HUES48 (cell line): ENCODE measurements around the gene HSPA9.

ENCODE experiments used
- H3K27ac ChIP-seq: one replicate; pipeline ENCODE4 v1.7.0; 2013; ENCODE audit warnings: low read depth, low read length, inconsistent platforms
- H3K27me3 ChIP-seq: 2 replicates; pipeline ENCODE4 v1.6.1; 2013; ENCODE audit warnings: mild to moderate bottlenecking, low read length; ENCODE audit not compliant: control insufficient read depth, insufficient read depth
- H3K36me3 ChIP-seq: 2 replicates; pipeline ENCODE4 v1.6.1; 2013; ENCODE audit warnings: low read length; ENCODE audit not compliant: control insufficient read depth, insufficient read depth
- H3K4me1 ChIP-seq: 2 replicates; pipeline ENCODE4 v1.6.1; 2013; ENCODE audit warnings: mild to moderate bottlenecking, low read length; ENCODE audit not compliant: control insufficient read depth, insufficient read depth
- H3K4me3 ChIP-seq: 2 replicates; pipeline ENCODE4 v1.5.1; 2013; ENCODE audit warnings: mild to moderate bottlenecking, low read depth, low read length
- H3K9ac ChIP-seq: 2 replicates; pipeline ENCODE4 v1.6.1; 2013; ENCODE audit warnings: mild to moderate bottlenecking, low read depth, low read length, moderate library complexity
- H3K9me3 ChIP-seq: 2 replicates; pipeline ENCODE4 v1.6.1; 2013; ENCODE audit warnings: low read length; ENCODE audit not compliant: control insufficient read depth, insufficient read depth

HSPA9 gene

DNA sequence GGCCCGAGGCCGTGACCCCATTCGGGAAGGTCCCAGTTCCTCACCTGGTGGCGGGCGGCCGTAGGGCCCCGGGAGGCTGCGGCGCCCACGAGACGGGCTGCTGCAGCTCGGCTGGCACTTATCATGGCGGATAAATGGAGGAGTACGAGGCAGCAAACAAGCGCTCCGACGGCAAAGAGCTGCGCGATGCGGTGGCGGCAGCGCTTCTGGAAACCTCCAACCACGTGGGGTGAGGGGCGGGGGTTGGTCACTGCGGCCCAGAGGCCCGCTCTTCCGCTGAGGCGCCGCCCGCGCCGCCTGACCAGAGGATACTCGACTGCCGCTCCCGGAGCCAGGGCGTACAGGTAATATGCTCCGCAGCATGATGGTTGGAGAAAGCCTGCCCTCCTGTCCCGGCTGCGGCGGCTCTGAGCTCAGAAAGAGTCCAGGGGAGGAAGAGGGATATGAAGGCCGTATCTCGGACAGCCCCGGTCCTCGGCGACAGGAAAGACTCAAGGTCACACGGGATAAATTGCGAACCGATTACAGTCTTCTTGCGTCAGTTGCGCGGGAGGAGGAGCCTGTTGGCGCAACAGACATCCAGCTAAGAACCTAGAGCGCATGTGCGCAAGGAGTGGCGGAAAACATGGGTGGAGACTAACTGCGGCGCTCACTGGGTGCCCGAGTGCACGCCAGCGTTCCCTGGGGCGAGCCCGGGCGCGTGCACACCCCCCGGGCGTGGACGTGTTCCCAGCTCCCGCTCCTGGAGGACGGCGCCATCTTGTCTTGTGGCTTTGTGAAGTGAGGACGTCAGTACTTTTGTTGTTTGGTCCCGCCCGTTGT lies at the start of gene HSPA9:
TSS of gene HSPA9 (minus strand) at position 208 of the 822 bp plus-strand sequence. CDS start at position 125, 83 bp downstream.
- H3K4me3 ChIP-seq = peak within 1 kb of the TSS; percentile 98
- peak within 1 kb of the TSS; percentile 99 for H3K9ac ChIP-seq
- no peaks in the 10 kb centered on the region for H3K9me3 ChIP-seq
- H3K4me1 ChIP-seq = peaks cover 6% of the 10 kb centered on the region; the same call in 1 of the 2 replicates
- peaks cover 37% of the 10 kb centered on the region for H3K36me3 ChIP-seq
- peak within 1 kb of the TSS; percentile 99 for H3K27ac ChIP-seq
- H3K27me3 ChIP-seq = no peaks in the 10 kb centered on the region

DNA sequence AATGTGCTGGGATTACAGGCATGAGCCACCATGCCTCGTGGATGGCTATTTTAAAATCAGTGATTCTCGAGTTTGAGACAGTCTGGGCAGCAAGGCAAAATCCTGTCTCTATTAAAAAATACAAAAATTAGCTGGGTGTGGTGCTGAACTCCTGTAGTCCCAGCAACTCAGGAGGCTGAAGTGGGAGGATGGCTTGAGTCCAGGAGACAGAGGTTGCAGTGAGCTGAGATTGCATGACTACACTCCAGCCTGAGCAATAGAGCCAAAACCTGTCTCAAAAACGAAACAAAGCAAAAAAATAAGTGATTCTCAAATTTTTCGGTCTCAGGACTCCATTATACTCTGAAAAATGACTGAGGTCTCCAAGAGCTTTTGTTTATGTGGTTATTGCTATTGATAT lies 47.9 kb upstream of the HSPA9 start:
- H3K4me1 ChIP-seq = peaks cover 8% of the 10 kb centered on the region

DNA sequence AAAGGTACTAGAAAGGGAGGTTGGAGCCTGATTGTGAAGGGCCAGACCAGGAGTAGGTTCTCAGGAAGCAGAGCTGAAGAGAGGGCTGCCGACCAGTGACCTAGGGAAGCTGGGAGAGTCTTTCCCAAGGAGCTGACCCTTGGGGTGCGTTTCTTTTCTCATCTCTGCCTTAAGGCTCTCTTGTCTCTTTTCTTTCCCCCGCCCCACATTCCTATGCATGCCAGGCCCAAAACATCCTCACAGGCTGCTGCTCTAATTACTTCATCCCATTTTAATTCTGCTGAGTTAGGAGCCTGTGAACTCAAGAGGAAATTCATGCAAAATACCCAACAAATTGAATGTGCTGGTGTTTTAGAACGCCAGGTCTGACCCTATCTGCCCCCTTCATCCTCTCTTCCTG lies 46.9 kb upstream of the HSPA9 start:
- Histone ChIP-seq H3K27me3 (no peaks in the 10 kb centered on the region), H3K4me1 (peaks cover 8% of the 10 kb centered on the region), H3K4me3 (no peak overlapping the region; the same call in 1 of the 2 replicates), H3K9me3 (no peaks in the 10 kb centered on the region), H3K27ac (no peak overlapping the region), H3K9ac (no peak overlapping the region), H3K36me3 (no peaks in the 10 kb centered on the region)

More for the DNA sequence above, 47.9 kb upstream of the HSPA9 start:
- no peaks in the 10 kb centered on the region for H3K36me3 ChIP-seq
- no peak overlapping the region for H3K4me3 ChIP-seq
- H3K9me3 ChIP-seq = no peaks in the 10 kb centered on the region
- H3K27ac ChIP-seq = no peak overlapping the region
- H3K9ac ChIP-seq = no peak overlapping the region
- no peaks in the 10 kb centered on the region for H3K27me3 ChIP-seq

DNA sequence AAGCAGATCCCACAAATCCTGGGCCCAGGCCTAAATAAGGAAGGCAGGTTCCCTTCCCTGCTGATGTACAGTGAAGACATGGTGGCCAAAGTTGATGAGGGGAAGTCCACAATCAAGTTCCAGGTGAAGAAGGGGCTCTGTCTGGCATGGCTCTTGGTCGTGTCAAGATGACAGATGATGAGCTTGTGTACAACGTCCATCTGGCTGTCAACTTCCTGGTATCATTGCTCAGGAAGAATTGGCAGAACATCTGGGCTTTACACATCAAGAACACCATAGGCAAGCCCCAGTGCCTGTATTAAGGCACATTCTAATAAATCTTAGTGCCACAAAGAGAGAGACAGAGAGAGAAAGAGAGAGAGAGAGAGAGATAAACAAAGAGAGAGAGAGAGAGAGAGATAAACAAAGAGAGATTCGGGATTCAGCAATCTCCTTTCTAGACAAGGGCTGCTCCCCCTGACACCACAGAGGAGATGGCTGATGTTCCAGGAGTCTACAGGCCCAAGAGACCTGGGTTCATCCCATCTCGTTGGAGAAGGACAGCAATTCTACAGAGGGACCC lies 45.5 kb upstream of the HSPA9 start:
- Histone ChIP-seq H3K27ac (no peak overlapping the region), H3K4me1 (peaks cover 8% of the 10 kb centered on the region), H3K9me3 (no peaks in the 10 kb centered on the region), H3K4me3 (no peak overlapping the region), H3K9ac (no peak overlapping the region), H3K27me3 (no peaks in the 10 kb centered on the region), H3K36me3 (no peaks in the 10 kb centered on the region)

DNA sequence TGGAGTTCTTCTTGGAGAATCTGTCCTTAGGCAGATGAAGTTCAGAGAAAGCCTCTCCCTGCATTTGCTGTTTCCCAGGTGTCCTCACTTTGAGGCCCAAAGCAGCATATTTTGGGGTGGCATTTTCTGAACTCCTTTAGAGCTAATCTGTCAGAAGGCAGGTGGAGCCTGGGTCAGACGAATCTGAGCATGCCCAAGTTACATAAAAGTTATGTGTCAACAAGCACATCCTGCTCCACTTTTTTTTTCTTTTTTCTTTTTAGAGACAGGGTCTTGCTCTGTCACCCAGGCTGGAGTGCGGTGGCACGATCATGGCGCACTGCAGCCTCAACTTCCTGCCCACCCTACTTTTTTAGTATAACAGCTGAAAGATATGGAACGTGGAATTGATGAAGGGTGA lies 41.3 kb upstream of the HSPA9 start:
- no peak overlapping the region for H3K4me3 ChIP-seq

DNA sequence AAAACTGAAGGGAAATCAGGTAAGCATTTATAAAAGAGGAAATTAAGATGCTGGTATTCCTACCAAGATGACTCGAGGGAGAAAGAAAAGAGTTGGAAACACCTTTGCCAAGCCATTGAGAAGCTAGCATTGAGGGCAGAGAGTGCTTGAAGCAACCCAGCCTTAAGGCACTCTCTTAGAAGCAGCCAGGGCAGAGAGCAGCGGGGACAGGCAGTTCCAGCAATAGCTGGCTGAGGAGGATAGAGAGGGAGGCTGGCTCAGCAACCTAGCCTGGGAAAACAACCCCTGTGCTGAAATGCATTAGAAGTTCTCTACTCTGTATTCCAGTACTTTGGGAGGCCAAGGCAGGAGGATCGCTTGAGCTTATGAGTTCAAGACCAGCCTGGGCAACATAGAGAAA lies 40.3 kb upstream of the HSPA9 start:
- Histone ChIP-seq H3K27me3 (no peaks in the 10 kb centered on the region), H3K4me1 (peaks cover 13% of the 10 kb centered on the region), H3K9ac (no peak overlapping the region), H3K27ac (no peak overlapping the region), H3K9me3 (no peaks in the 10 kb centered on the region), H3K4me3 (no peak overlapping the region), H3K36me3 (no peaks in the 10 kb centered on the region)

More for the DNA sequence above, 41.3 kb upstream of the HSPA9 start:
- H3K9ac ChIP-seq = no peak overlapping the region
- H3K27me3 ChIP-seq = no peaks in the 10 kb centered on the region
- H3K27ac ChIP-seq = no peak overlapping the region
- 0 out of 2 replicates have a peak, but pooled peaks cover 4% of the 10 kb centered on the region for H3K4me1 ChIP-seq
- no peaks in the 10 kb centered on the region for H3K36me3 ChIP-seq
- H3K9me3 ChIP-seq = no peaks in the 10 kb centered on the region

DNA sequence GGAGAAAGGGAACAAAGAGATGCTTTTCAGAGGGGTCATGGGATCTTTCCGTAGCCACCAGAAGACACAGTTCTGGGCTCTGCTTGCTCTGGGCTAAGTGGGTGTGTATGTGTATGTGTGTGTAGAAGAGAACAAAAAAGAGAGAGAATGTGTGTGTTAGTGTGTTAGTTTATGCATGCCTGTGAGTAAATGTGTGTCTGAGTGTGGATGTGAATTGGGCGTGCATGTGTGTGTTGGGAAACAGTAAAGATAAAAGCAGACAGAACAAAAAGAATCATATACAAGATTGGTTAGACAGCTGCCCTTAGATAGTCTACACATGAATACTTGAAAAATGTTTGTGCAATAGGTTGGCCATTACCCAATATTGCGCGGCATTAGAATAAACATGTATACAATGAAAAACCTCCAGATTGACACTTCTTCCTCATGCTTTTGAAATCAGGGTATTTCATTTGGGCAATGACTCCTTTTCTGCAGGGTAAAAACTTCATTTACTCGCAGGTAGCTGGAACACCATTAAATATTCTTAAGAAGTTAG lies 36.5 kb upstream of the HSPA9 start:
- Histone ChIP-seq H3K27ac (no peak overlapping the region), H3K27me3 (no peaks in the 10 kb centered on the region), H3K4me3 (peak overlapping the region; percentile 62), H3K9me3 (no peaks in the 10 kb centered on the region), H3K4me1 (peaks cover 23% of the 10 kb centered on the region), H3K36me3 (no peaks in the 10 kb centered on the region), H3K9ac (peak overlapping the region; percentile 63)

DNA sequence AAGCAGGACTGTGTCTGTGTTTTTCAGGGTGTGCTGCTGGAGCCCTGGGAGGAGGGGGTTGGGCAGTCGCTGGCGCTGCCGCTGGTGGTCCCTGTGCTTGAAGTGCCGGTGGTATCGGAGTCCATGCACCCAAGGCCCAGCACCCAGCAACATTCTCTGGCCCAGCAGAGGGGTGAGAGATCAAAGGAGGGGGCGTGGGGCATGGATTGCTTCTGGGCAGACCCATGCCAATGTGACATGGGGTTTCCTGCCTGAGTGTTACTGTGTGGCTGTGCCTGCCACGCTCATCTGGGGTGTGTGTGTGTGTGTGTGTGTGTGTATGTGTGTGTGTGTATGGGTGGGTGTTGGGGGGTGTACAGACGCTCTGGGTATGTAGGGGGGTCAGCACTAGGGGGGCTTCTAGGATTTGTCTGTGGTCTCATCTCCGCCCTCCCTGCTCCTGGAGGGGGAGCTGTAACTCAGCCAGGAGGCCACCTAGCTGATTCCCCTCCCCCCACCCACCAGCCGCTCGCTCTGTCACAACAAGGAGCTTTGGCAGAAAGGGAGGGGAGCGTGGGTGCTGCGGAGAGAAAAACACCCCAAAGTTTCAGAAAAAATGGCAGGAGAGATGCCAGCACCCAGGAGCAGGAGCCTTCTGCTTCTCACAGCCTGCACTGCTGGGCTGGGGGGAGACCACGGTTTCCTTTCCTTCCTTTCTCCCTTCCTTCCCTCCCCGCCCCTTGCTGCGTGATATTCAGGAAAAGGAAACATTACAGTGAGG lies 35.9 kb upstream of the HSPA9 start:
- Histone ChIP-seq H3K27ac (peak overlapping the region; percentile 59), H3K9me3 (no peaks in the 10 kb centered on the region), H3K4me1 (peaks cover 23% of the 10 kb centered on the region), H3K4me3 (peak overlapping the region; percentile 62), H3K36me3 (no peaks in the 10 kb centered on the region), H3K27me3 (no peaks in the 10 kb centered on the region), H3K9ac (peak overlapping the region; percentile 63)

DNA sequence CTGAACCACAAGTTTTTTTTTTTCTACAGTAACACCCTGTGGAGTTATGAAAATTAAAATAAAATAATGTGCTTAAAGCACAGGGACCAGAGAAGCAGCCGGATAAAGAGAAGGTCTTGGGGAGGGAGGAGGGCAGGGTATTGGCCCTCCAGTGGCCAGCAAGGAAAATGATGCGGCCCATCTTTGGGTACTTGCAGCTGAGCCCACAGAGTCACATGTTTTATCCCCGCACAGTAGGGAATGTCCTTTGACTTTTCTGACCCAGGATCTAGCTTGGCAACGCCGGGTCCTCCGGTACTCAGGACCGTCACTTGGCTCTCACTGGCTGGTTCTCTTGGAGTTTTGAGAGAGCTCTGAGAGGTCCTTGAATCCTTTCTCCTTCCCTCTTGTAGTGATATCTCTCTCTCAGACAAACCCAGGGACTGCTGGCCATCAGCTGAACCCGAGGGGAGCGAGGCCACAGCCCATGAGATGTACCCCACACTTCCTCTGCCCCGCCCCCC lies 35.3 kb upstream of the HSPA9 start:
- Histone ChIP-seq H3K27me3 (no peaks in the 10 kb centered on the region), H3K9me3 (no peaks in the 10 kb centered on the region), H3K4me1 (peaks cover 23% of the 10 kb centered on the region), H3K9ac (no peak overlapping the region), H3K36me3 (no peaks in the 10 kb centered on the region), H3K27ac (peak overlapping the region; percentile 24), H3K4me3 (peak overlapping the region; percentile 62)

DNA sequence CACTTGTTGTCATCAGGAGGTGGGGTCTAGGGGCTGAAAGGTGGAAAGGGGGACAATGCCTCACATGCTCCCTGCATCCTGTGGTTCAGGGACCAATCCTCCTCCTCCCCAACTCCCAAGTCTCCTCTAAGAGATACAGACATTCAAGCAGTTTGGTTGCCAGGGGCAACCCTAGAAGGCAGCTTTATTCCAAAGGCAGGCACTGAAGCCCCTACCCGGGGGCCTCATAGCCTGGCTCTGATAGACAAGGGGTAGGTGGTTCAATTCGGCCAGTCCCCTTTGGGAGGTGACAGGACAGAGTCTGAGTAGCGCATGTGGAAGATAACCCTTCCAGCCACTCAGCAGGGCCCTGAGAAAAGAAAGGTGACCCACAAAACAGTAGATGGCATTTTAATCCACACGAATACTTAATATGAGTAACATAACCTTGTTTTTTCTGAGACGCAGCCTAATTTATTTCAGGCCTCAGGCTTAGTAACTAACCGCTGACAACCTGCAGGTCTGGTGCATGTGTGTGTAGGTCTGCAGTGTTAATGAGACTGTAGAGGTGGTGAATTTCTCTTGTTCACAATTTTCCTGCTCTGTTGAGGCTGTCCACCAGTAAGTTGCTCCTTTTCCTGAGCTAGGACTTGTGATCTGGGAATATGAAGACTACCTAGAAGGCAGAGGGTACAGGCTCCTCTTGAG lies 31.3 kb upstream of the HSPA9 start:
- no peak overlapping the region for H3K27ac ChIP-seq
- H3K4me1 ChIP-seq = peaks cover 19% of the 10 kb centered on the region
- no peaks in the 10 kb centered on the region for H3K27me3 ChIP-seq
- no peaks in the 10 kb centered on the region for H3K9me3 ChIP-seq
- no peaks in the 10 kb centered on the region for H3K36me3 ChIP-seq
- H3K4me3 ChIP-seq = no peak overlapping the region
- no peak overlapping the region for H3K9ac ChIP-seq
